GM23338 (cell line): ENCODE data around the gene CABP4. TPM values are rescaled to one million over a fixed set of nuclear protein-coding genes. Genes with fewer than 3 reads are reported as not detected.

Experiments
- CTCF ChIP-seq, 2 experiments: fragments of 200-600 bp in 1 of 2; sonication (generic) in 1 of 2; conservative IDR thresholded peaks; 2 replicates each; pipeline versions ENCODE4 v1.5.1 to v1.6.1; 2016 to 2017; ENCODE audit warnings: antibody characterized with exemption in 2 of 2, low read depth in 2 of 2, mild to moderate bottlenecking in 2 of 2, moderate library complexity in 1 of 2
- EZH2 ChIP-seq: fragments of 200-600 bp; sonication (generic); IDR thresholded peaks from one replicate; pipeline ENCODE4 v1.8.0; 2017; ENCODE audit warnings: antibody characterized with exemption, mild to moderate bottlenecking, low read depth; ENCODE audit not compliant: unreplicated experiment
- JUNB ChIP-seq: IDR thresholded peaks from one replicate; pipeline ENCODE4 v1.6.1; 2016; ENCODE audit warnings: antibody characterized with exemption; ENCODE audit not compliant: unreplicated experiment
- NANOG ChIP-seq: IDR thresholded peaks from 2 replicates; pipeline ENCODE4 v1.6.1; 2016; ENCODE audit warnings: antibody characterized with exemption, borderline replicate concordance
- POLR2AphosphoS5 ChIP-seq: IDR thresholded peaks from 2 replicates; pipeline ENCODE4 v1.6.1; 2016; ENCODE audit warnings: antibody characterized with exemption, low read depth
- STAT1 ChIP-seq: IDR thresholded peaks from one replicate; pipeline ENCODE4 v1.6.1; 2016; ENCODE audit warnings: antibody characterized with exemption; ENCODE audit not compliant: unreplicated experiment
- ZNF114 ChIP-seq: fragments of 250-450 bp; sonication (Bioruptor Pico); IDR thresholded peaks from 2 replicates; pipeline ENCODE4 v1.5.0; 2020; ENCODE audit warnings: mild to moderate bottlenecking, moderate library complexity
- ZNF462 ChIP-seq: fragments of 250-450 bp; sonication (Bioruptor Pico); IDR thresholded peaks from 2 replicates; pipeline ENCODE4 v1.5.0; 2020; ENCODE audit warnings: mild to moderate bottlenecking, moderate library complexity
- polyA plus RNA-seq: library from polyadenylated mRNA; unstranded; fragments of >200 nt; fragmentation: Nextera tagmentation; extraction: Ambion mirVana; gene quantifications from 2 replicates; pipeline ENCODE4 v1.2.1, GENCODE V29; 2016
- total RNA-seq: library from RNA; depleted of rRNA; stranded (reverse); fragments of >200 nt; shearing (Covaris generic); gene quantifications from 2 replicates; pipeline ENCODE4 v1.2.3, GENCODE V29; 2014

The CABP4 gene
- total and polyA plus RNA-seq, 2 experiments from 2014 or later = 0.28 TPM; not detected in 1

DNA sequence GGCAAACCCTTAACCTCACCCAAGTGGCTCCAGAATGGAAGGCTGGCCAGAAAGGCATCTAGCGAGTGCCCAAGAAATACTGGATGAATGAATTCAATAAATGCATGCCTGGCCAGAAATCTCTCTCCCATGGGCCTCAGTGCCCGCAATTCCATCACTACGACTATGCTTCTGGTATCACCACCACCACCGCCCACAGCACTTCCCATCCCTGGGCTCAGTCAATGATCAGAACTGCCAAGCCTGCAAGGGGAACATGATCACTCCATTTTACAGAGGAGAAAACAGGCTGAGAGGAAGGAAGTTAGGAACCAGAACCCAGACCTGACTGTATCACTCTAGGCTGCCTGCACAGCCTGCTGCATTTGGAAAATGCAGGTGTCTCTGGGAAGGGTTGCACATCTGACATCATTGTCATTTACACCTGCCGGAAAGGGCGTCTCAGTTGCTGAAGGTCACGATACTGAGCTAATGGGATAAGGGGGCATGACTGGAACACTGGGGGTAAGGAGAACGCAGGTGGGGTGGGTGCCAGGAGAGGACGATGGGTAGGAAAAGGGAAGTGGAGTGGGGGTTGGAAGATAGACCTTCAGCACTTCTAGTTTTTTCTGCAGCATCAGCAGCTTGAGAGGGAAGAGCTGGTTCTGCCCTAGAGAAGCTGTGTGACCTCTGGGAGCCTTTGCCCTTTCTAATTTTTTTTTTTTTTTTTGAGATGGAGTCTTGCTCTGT, 5.9 kb upstream of the CABP4 start (continued):
- TF ChIP-seq ZNF462 (CRISPR knock-in tag) (no peak), NANOG (no peak), ZNF114 (CRISPR knock-in tag) (no peak), JUNB (no peak), POLR2AphosphoS5 (no peak), CTCF (conservative IDR thresholded peaks at IDR 0.05; ENCODE audit: low read depth in 2 of 2) (no peak), STAT1 (no peak), EZH2 (no peak)
